Liver (tissue), 9 donors: ENCODE data around the gene KIF6. TPM values are rescaled to one million over a fixed set of nuclear protein-coding genes. Genes with fewer than 3 reads are reported as not detected.

Experiments used
- DNase-seq: peaks from one replicate; pipeline ENCODE4 v3.0.0-alpha.2; 2017; ENCODE audit warnings: low spot score
- H3K27ac ChIP-seq, 2 donors: one replicate each; pipeline ENCODE4 v1.7.0; 2013; ENCODE audit warnings: inconsistent platforms in 2 of 2, low read length in 2 of 2, control low read depth in 1 of 2, low read depth in 1 of 2, mild to moderate bottlenecking in 1 of 2
- H3K27me3 ChIP-seq, 4 donors: one replicate each; pipeline versions ENCODE4 v1.6.1 to v1.7.0; 2013; ENCODE audit warnings: low read length in 3 of 4, inconsistent platforms in 1 of 4, mild to moderate bottlenecking in 1 of 4, moderate library complexity in 1 of 4; ENCODE audit not compliant: control insufficient read depth in 4 of 4, insufficient read depth in 4 of 4
- H3K36me3 ChIP-seq, 4 donors: one replicate each; pipeline versions ENCODE4 v1.6.1 to v1.7.0; 2013; ENCODE audit warnings: low read length in 3 of 4, mild to moderate bottlenecking in 3 of 4, low read depth in 1 of 4, moderate library complexity in 1 of 4; ENCODE audit not compliant: control insufficient read depth in 4 of 4, insufficient read depth in 3 of 4
- H3K4me1 ChIP-seq, 4 donors: one replicate each; pipeline versions ENCODE4 v1.6.1 to v1.7.0; 2013; ENCODE audit warnings: low read length in 3 of 4, mild to moderate bottlenecking in 3 of 4, moderate library complexity in 1 of 4; ENCODE audit not compliant: control insufficient read depth in 4 of 4, insufficient read depth in 4 of 4
- H3K4me3 ChIP-seq, 3 donors: one replicate each; pipeline versions ENCODE4 v1.6.1 to v1.7.0; 2013; ENCODE audit warnings: low read length in 3 of 3, control low read depth in 1 of 3, low read depth in 1 of 3, mild to moderate bottlenecking in 1 of 3
- H3K9ac ChIP-seq, 2 donors: one replicate each; pipeline ENCODE4 v1.7.0; 2013; ENCODE audit warnings: low read length in 2 of 2, mild to moderate bottlenecking in 2 of 2, moderate library complexity in 2 of 2, control low read depth in 1 of 2, low read depth in 1 of 2
- H3K9me3 ChIP-seq, 4 donors: one replicate each; pipeline versions ENCODE4 v1.6.1 to v1.7.0; 2013; ENCODE audit warnings: low read length in 3 of 4; ENCODE audit not compliant: control insufficient read depth in 4 of 4
- ATF3 ChIP-seq: IDR thresholded peaks from 2 replicates; pipeline ENCODE4 v1.6.1; 2016; ENCODE audit warnings: antibody characterized with exemption
- CTCF ChIP-seq: fragments of 150-350 bp; IDR thresholded peaks from 2 replicates; pipeline ENCODE4 v1.5.1; 2017; ENCODE audit warnings: improper control_type of control experiment, low read depth, low read length; ENCODE audit not compliant: missing input control
- EGR1 ChIP-seq, 2 donors: IDR thresholded peaks; 2 replicates each; pipeline ENCODE4 v1.6.1; 2016 to 2018; ENCODE audit warnings: antibody characterized with exemption in 2 of 2, low read depth in 2 of 2
- FOXA1 ChIP-seq: IDR thresholded peaks from 2 replicates; pipeline ENCODE4 v1.6.1; 2016; ENCODE audit warnings: antibody characterized with exemption
- FOXA2 ChIP-seq: IDR thresholded peaks from 2 replicates; pipeline ENCODE4 v1.6.1; 2016; ENCODE audit warnings: antibody characterized with exemption
- GABPA ChIP-seq, 2 donors: IDR thresholded peaks in 1 of 2; conservative IDR thresholded peaks in 1 of 2; 2 replicates each; pipeline ENCODE4 v1.6.1; 2016; ENCODE audit warnings: antibody characterized with exemption in 2 of 2, mild to moderate bottlenecking in 1 of 2, moderate library complexity in 1 of 2
- HNF4A ChIP-seq, 2 donors: conservative IDR thresholded peaks; 2 replicates each; pipeline ENCODE4 v1.6.1; 2016; ENCODE audit warnings: antibody characterized with exemption in 2 of 2, mild to moderate bottlenecking in 2 of 2
- HNF4G ChIP-seq: IDR thresholded peaks from 2 replicates; pipeline ENCODE4 v1.6.1; 2016; ENCODE audit warnings: antibody characterized with exemption
- JUND ChIP-seq, 2 donors: IDR thresholded peaks; 2 replicates each; pipeline ENCODE4 v1.6.1; 2016; ENCODE audit warnings: antibody characterized with exemption in 2 of 2
- MAX ChIP-seq: IDR thresholded peaks from 2 replicates; pipeline ENCODE4 v1.6.1; 2016; ENCODE audit warnings: antibody characterized with exemption
- NR2F2 ChIP-seq: IDR thresholded peaks from 2 replicates; pipeline ENCODE4 v1.6.1; 2016; ENCODE audit warnings: antibody characterized with exemption
- RAD21 ChIP-seq, 2 donors: IDR thresholded peaks; 2 replicates each; pipeline ENCODE4 v1.6.1; 2016; ENCODE audit warnings: antibody characterized with exemption in 2 of 2, mild to moderate bottlenecking in 2 of 2
- REST ChIP-seq: IDR thresholded peaks from 2 replicates; pipeline ENCODE4 v1.6.1; 2016; ENCODE audit warnings: antibody characterized with exemption, mild to moderate bottlenecking
- RXRA ChIP-seq, 2 donors: IDR thresholded peaks; 2 replicates each; pipeline ENCODE4 v1.6.1; 2017 to 2018; ENCODE audit warnings: antibody characterized with exemption in 2 of 2, mild to moderate bottlenecking in 1 of 2
- SP1 ChIP-seq: IDR thresholded peaks from 2 replicates; pipeline ENCODE4 v1.6.1; 2018; ENCODE audit warnings: antibody characterized with exemption, mild to moderate bottlenecking
- TAF1 ChIP-seq: conservative IDR thresholded peaks from 2 replicates; pipeline ENCODE4 v1.6.1; 2016; ENCODE audit warnings: antibody characterized with exemption, mild to moderate bottlenecking
- YY1 ChIP-seq: IDR thresholded peaks from 2 replicates; pipeline ENCODE4 v1.6.1; 2016; ENCODE audit warnings: antibody characterized with exemption, mild to moderate bottlenecking
- ZBTB33 ChIP-seq: IDR thresholded peaks from 2 replicates; pipeline ENCODE4 v1.6.1; 2016; ENCODE audit warnings: antibody characterized with exemption
- WGBS: extraction: QIAGEN DNeasy Blood & Tissue Kit; methylation state at CpG from one replicate; pipeline ENCODE4 v1.1.7; 2013; 5-methylcytosine and 5-hydroxymethylcytosine counted together
- polyA plus RNA-seq, 2 donors: library from polyadenylated mRNA; stranded (reverse) in 1 of 2; unstranded in 1 of 2; fragments of 200-250 nt in 1 of 2; fragments of >200 nt in 1 of 2; fragmentation: Nextera tagmentation in 1 of 2; extraction: Ambion mirVana in 1 of 2; gene quantifications; one replicate each; pipeline versions ENCODE4 v1.2.1 to v1.2.3, GENCODE V29; 2013 to 2015
- total RNA-seq, 2 donors: library from RNA; depleted of rRNA; stranded (reverse); fragments of >200 nt; gene quantifications; one replicate each; pipeline ENCODE4 v1.2.3, GENCODE V29; 2014
- donor health status: healthy.
- donor health status: healthy.
- donor health status: healthy.
- donor health status: healthy.
- donor health status: healthy.

KIF6 gene
- total and polyA plus RNA-seq, 4 donors, result 0.17 to 7.5 (median 0.29) TPM

DNA sequence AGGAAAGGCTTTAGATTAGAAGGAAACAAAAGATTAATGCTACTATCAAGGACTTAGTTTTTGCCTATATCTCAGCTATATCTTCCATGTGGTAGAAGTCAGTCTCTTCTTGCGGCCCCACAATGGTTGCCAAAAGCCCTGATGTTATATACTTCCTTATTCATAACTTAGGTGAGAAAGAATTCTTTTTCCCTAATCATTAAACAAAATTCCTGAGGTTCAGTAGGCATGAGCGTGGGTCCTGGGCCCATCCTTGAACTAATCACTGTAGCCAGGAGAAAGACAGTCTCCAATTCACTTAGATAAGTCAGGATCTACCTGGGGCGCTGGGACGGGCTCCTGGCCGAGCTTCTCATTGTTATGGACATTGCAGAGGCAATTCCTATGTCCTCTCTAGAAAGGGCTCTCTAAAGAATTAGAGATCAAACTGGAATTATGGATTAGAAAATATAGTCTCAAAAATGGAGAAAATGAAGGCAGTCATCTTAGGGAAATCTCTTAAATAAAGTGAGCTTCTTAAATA lies 134.3 kb downstream of the KIF6 start:
- H3K4me3 ChIP-seq, result no peak overlapping the region
- WGBS, result 93% methylated on average over 5 of the region's 5 CpGs
- no peaks in the 10 kb centered on the region for H3K27me3 ChIP-seq
- DNase-seq, result no peak
- H3K36me3 ChIP-seq, result no peaks in the 10 kb centered on the region
- no peak overlapping the region for H3K9ac ChIP-seq
- H3K9me3 ChIP-seq, result no peaks in the 10 kb centered on the region
- H3K27ac ChIP-seq, result no peak overlapping the region
- no peaks in the 10 kb centered on the region for H3K4me1 ChIP-seq
- no peak for TF ChIP-seq REST
- TF ChIP-seq FOXA2, result no peak
- no peak for TF ChIP-seq GABPA (IDR thresholded peaks at IDR 0.05 in 1 of 2, conservative IDR thresholded peaks at IDR 0.05 in 1 of 2)
- TF ChIP-seq NR2F2, result no peak
- TF ChIP-seq SP1, result no peak
- no peak for TF ChIP-seq ATF3
- no peak for TF ChIP-seq HNF4G
- no peak for TF ChIP-seq YY1
- no peak for TF ChIP-seq RAD21 (IDR thresholded peaks at IDR 0.05)
- TF ChIP-seq EGR1 (IDR thresholded peaks at IDR 0.05; ENCODE audit: low read depth in 2 of 2), result no peak
- TF ChIP-seq JUND (IDR thresholded peaks at IDR 0.05), result no peak
- no peak for TF ChIP-seq RXRA (IDR thresholded peaks at IDR 0.05)
- TF ChIP-seq MAX, result no peak
- TF ChIP-seq HNF4A (conservative IDR thresholded peaks at IDR 0.05), result no peak
- no peak for TF ChIP-seq TAF1
- no peak for TF ChIP-seq FOXA1
- TF ChIP-seq CTCF, result no peak
- no peak for TF ChIP-seq ZBTB33
